Measurements from ENCODE around the gene HLA-C. TPM values are rescaled to one million over a fixed set of nuclear protein-coding genes. Genes with fewer than 3 reads are reported as not detected.

The HLA-C gene
- total RNA-seq = 61.2 and 189 TPM in 2 replicates

DNA sequence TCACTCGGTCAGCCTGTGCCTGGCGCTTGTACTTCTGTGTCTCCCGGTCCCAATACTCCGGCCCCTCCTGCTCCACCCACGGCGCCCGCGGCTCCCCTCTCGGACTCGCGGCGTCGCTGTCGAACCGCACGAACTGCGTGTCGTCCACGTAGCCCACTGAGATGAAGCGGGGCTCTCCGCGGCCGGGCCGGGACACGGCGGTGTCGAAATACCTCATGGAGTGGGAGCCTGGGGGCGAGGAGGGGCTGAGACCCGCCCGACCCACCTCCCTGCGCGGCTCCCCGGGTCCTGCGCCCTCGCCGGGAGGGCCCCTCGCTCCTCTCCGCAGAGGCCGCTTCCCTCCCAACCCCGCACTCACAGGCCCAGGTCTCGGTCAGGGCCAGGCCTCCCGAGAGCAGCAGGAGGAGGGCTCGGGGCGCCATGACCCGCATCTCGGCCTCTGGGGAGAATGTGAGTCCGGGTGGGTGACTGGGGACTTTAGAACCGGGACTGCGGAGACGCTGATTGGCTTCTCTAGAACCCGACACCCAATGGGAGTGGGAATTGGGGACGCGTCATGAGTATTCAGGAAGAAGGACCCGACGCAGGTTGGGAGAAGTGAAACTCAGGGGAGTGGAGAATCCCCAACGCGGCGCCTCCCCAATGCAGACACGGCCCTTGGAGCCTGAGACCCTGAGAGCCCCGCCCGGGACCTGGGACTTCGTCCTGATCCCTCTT, at the start of gene HLA-C:
HLA-C (minus strand) TSS at position 452 of the 717 bp plus-strand sequence; CDS start at position 431, 21 bp downstream.

Other genes with a start within 250 kb of the HLA-C start
- gene C6orf15, start 159.5 kb downstream of the HLA-C start, total RNA-seq = not detected in 2 replicates
- 1.4 and 2.8 TPM in 2 replicates for gene PSORS1C1, start 157.3 kb downstream of the HLA-C start, total RNA-seq
- gene CDSN, start 151.6 kb downstream of the HLA-C start, total RNA-seq = not detected in 2 replicates
- gene PSORS1C2, start 133.0 kb downstream of the HLA-C start, total RNA-seq = not detected in 2 replicates
- gene CCHCR1, start 114.3 kb downstream of the HLA-C start, total RNA-seq = 19.7 and 23.5 TPM in 2 replicates
- gene TCF19, start 113.5 kb downstream of the HLA-C start, total RNA-seq = 1.9 and 5.0 TPM in 2 replicates
- not detected in 2 replicates for gene POU5F1, start 101.4 kb downstream of the HLA-C start, total RNA-seq
- 124 and 192 TPM in 2 replicates for gene HLA-B, start 85.1 kb upstream of the HLA-C start, total RNA-seq
- 46.5 and 68.6 TPM in 2 replicates for gene MICA, start 131.5 kb upstream of the HLA-C start, total RNA-seq
- 3.1 and 6.1 TPM in 2 replicates for gene MICB, start 226.1 kb upstream of the HLA-C start, total RNA-seq